Measurements from ENCODE around the gene ZNF804A. TPM values are rescaled to one million over a fixed set of nuclear protein-coding genes. Genes with fewer than 3 reads are reported as not detected.

Gene ZNF804A
- total and polyA plus RNA-seq, 12 donors: 0.03 to 0.12 (median 0.07) TPM; not detected in 9

DNA sequence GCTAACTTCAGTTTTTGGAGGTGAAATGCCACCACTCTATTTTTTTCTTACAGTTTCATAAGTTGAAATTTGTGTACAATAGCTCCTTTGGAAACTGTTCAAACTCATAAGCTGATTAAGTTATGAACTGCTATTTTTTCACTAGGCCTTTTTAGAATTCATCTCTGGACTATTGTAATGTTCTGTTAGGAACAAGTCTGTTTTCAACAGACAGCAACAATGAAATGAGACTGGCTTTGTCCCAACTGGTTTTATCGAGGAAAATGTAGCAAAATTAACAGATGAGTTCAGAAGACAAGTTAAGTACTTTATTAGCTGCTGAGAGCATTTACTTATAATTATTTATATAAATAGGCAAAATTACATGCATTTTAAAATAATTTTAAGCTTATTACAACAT, 310.6 kb downstream of the ZNF804A start:
- no peaks in the 10 kb centered on the region for H3K4me1 ChIP-seq
- 70 to 73% methylated on average over 1 of the region's 1 CpG for WGBS, 2 donors
- ATAC-seq (no peak), DNase-seq (no peak)
- TF ChIP-seq, protein P1, sequence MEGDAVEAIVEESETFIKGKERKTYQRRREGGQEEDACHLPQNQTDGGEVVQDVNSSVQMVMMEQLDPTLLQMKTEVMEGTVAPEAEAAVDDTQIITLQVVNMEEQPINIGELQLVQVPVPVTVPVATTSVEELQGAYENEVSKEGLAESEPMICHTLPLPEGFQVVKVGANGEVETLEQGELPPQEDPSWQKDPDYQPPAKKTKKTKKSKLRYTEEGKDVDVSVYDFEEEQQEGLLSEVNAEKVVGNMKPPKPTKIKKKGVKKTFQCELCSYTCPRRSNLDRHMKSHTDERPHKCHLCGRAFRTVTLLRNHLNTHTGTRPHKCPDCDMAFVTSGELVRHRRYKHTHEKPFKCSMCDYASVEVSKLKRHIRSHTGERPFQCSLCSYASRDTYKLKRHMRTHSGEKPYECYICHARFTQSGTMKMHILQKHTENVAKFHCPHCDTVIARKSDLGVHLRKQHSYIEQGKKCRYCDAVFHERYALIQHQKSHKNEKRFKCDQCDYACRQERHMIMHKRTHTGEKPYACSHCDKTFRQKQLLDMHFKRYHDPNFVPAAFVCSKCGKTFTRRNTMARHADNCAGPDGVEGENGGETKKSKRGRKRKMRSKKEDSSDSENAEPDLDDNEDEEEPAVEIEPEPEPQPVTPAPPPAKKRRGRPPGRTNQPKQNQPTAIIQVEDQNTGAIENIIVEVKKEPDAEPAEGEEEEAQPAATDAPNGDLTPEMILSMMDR (IDR thresholded peaks at IDR 0.05): no peak
- no peak overlapping the region for H3K4me3 ChIP-seq
- H3K27ac ChIP-seq: no peak overlapping the region
- H3K9me3 ChIP-seq: peaks cover 0 to 28% (median 3%) of the 10 kb centered on the region in 11 donors
- intact Hi-C loops (cut with DNase I): no loop called here
- no peaks in the 10 kb centered on the region for H3K27me3 ChIP-seq
- no peaks in the 10 kb centered on the region for H3K36me3 ChIP-seq

GRCh38 chr2:184920451-184920965, 322.2 kb downstream of the ZNF804A start:
- 21 to 44% methylated on average over 3 of the region's 3 CpGs for WGBS, 2 donors
- Histone ChIP-seq H3K4me3 (no peak overlapping the region), H3K36me3 (no peaks in the 10 kb centered on the region), H3K27ac (no peak overlapping the region), H3K4me1 (no peaks in the 10 kb centered on the region), H3K9me3 (peaks cover 0 to 25% (median 7%) of the 10 kb centered on the region in 11 donors), H3K27me3 (no peaks in the 10 kb centered on the region)
- TF ChIP-seq, protein P1 (IDR thresholded peaks at IDR 0.05): no peak
- intact Hi-C loops (cut with DNase I): no loop called here
- DNase-seq: no peak
- no peak for ATAC-seq

- H3K36me3 ChIP-seq: no peaks in the 10 kb centered on the region
- H3K9me3 ChIP-seq: peaks cover 0 to 36% (median 15%) of the 10 kb centered on the region in 11 donors
- no peak overlapping the region for H3K4me3 ChIP-seq
- WGBS, 2 donors: 7 to 14% methylated on average over 2 of the region's 2 CpGs
- H3K27me3 ChIP-seq: no peaks in the 10 kb centered on the region
- no peak overlapping the region for H3K27ac ChIP-seq
- DNase-seq (no peak), ATAC-seq (no peak)
- intact Hi-C loops (cut with DNase I): no loop called here
- no peaks in the 10 kb centered on the region for H3K4me1 ChIP-seq
- TF ChIP-seq, protein P1 (IDR thresholded peaks at IDR 0.05): no peak
These were observed 323.3 kb downstream of the ZNF804A start for GRCh38 chr2:184921676-184922075.

- TF ChIP-seq, protein P1 (IDR thresholded peaks at IDR 0.05): no peak
- Histone ChIP-seq H3K4me1 (no peaks in the 10 kb centered on the region), H3K9me3 (peaks cover 0 to 43% (median 16%) of the 10 kb centered on the region in 11 donors), H3K4me3 (no peak overlapping the region), H3K36me3 (no peaks in the 10 kb centered on the region), H3K27ac (no peak overlapping the region), H3K27me3 (no peaks in the 10 kb centered on the region)
- ATAC-seq (no peak), DNase-seq (no peak)
- WGBS, 2 donors: 75 to 88% methylated on average over 1 of the region's 1 CpG
- intact Hi-C loops (cut with DNase I): no loop called here
These were observed 325.4 kb downstream of the ZNF804A start for GRCh38 chr2:184923751-184924150.

Measured in heart right ventricle (tissue), 16 donors.